HL-60 (cell line): ENCODE results near the gene LRP1B.

ENCODE experiments used
- DNase-seq, 2 experiments: peaks; one replicate each; pipeline ENCODE4 v3.0.0-alpha.2; 2010 to 2020; ENCODE audit warnings: low read depth in 1 of 2, low spot score in 1 of 2
- H3K27ac ChIP-seq: fragments of 250-450 bp; sonication (Bioruptor Pico); replicated peaks from 2 replicates; pipeline ENCODE4 v1.5.1; 2020; ENCODE audit warnings: mild to moderate bottlenecking, moderate library complexity
- H3K27me3 ChIP-seq: fragments of 250-450 bp; sonication (Bioruptor Pico); 2 replicates; pipeline ENCODE4 v1.5.1; 2021; ENCODE audit warnings: mild to moderate bottlenecking, moderate library complexity; ENCODE audit not compliant: insufficient read depth, poor library complexity, severe bottlenecking
- H3K4me3 ChIP-seq: replicated peaks from 2 replicates; pipeline ENCODE4 v1.5.1; 2011; ENCODE audit warnings: mild to moderate bottlenecking, control low read depth, low read length; ENCODE audit not compliant: insufficient read depth
- GABPA ChIP-seq: IDR thresholded peaks from 2 replicates; pipeline ENCODE4 v1.6.1; 2012; ENCODE audit warnings: low read depth
- POLR2AphosphoS5 ChIP-seq: IDR thresholded peaks from 2 replicates; pipeline ENCODE4 v1.6.1; 2012; ENCODE audit warnings: low read depth
- SPI1 ChIP-seq: IDR thresholded peaks from 2 replicates; pipeline ENCODE4 v1.6.1; 2012; ENCODE audit warnings: low read depth, mild to moderate bottlenecking, borderline replicate concordance
- TF ChIP-seq, protein P1 (sequence below): IDR thresholded peaks from one replicate; pipeline ENCODE4 v1.5.1; 2011; ENCODE audit warnings: low read length, control low read depth, inconsistent platforms; ENCODE audit not compliant: insufficient read depth
- TF ChIP-seq, protein P2 (sequence below): IDR thresholded peaks from 2 replicates; pipeline ENCODE4 v1.6.1; 2012; ENCODE audit warnings: low read depth; ENCODE audit not compliant: insufficient replicate concordance

Gene LRP1B

DNA sequence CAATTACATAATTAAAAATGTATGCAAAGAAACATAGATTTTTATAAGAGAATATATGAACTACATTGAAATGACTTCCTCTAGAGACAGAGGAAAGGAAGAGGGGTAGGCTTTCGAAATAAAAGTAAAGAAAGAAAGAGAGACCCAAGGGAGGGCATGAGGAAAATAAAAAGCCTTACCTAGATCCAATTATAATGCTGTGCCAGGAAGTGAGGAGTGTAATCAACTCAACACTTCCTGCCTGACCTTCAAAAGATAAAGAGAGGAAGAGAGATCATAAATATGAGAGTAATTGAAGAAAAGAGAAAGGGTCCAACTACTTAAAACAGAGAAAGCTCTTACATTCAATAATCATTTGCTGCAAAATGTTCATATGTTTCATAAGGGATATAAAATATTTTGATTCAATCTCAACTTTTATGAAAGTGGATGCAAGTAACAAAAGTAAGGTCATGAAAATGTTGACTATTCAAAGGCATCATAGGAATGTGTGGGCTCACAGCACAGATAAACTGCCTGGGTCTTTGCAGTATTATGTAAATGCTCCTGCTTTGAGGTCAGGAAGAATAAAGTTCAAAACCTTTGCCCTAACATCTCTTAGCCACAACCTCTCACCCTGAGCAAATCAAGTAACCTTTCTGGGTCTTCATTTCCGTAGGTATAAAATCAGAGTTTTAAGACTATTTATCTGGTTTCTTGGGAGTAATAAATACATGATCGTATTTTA lies 1237.7 kb downstream of the LRP1B start:
- no peaks in the 10 kb centered on the region for H3K27me3 ChIP-seq
- H3K4me3 ChIP-seq, result no peak overlapping the region
- H3K27ac ChIP-seq, result no peak overlapping the region
- DNase-seq, result no peak
- TF ChIP-seq, protein P1, sequence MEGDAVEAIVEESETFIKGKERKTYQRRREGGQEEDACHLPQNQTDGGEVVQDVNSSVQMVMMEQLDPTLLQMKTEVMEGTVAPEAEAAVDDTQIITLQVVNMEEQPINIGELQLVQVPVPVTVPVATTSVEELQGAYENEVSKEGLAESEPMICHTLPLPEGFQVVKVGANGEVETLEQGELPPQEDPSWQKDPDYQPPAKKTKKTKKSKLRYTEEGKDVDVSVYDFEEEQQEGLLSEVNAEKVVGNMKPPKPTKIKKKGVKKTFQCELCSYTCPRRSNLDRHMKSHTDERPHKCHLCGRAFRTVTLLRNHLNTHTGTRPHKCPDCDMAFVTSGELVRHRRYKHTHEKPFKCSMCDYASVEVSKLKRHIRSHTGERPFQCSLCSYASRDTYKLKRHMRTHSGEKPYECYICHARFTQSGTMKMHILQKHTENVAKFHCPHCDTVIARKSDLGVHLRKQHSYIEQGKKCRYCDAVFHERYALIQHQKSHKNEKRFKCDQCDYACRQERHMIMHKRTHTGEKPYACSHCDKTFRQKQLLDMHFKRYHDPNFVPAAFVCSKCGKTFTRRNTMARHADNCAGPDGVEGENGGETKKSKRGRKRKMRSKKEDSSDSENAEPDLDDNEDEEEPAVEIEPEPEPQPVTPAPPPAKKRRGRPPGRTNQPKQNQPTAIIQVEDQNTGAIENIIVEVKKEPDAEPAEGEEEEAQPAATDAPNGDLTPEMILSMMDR, result no peak
- no peak for TF ChIP-seq SPI1
- TF ChIP-seq, protein P2, sequence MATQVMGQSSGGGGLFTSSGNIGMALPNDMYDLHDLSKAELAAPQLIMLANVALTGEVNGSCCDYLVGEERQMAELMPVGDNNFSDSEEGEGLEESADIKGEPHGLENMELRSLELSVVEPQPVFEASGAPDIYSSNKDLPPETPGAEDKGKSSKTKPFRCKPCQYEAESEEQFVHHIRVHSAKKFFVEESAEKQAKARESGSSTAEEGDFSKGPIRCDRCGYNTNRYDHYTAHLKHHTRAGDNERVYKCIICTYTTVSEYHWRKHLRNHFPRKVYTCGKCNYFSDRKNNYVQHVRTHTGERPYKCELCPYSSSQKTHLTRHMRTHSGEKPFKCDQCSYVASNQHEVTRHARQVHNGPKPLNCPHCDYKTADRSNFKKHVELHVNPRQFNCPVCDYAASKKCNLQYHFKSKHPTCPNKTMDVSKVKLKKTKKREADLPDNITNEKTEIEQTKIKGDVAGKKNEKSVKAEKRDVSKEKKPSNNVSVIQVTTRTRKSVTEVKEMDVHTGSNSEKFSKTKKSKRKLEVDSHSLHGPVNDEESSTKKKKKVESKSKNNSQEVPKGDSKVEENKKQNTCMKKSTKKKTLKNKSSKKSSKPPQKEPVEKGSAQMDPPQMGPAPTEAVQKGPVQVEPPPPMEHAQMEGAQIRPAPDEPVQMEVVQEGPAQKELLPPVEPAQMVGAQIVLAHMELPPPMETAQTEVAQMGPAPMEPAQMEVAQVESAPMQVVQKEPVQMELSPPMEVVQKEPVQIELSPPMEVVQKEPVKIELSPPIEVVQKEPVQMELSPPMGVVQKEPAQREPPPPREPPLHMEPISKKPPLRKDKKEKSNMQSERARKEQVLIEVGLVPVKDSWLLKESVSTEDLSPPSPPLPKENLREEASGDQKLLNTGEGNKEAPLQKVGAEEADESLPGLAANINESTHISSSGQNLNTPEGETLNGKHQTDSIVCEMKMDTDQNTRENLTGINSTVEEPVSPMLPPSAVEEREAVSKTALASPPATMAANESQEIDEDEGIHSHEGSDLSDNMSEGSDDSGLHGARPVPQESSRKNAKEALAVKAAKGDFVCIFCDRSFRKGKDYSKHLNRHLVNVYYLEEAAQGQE, result no peak
- TF ChIP-seq POLR2AphosphoS5, result no peak
- TF ChIP-seq GABPA, result no peak

GRCh38 chr2:140892436-140892835 lies 1238.4 kb downstream of the LRP1B start:
- H3K4me3 ChIP-seq, result no peak overlapping the region
- no peak overlapping the region for H3K27ac ChIP-seq
- no peaks in the 10 kb centered on the region for H3K27me3 ChIP-seq
- TF ChIP-seq GABPA, result no peak
- TF ChIP-seq POLR2AphosphoS5, result no peak
- TF ChIP-seq SPI1, result no peak
- TF ChIP-seq, protein P2, result no peak
- TF ChIP-seq, protein P1, result no peak
- no peak for DNase-seq

GRCh38 chr2:140891614-140892212 lies 1239.1 kb downstream of the LRP1B start:
- Histone ChIP-seq H3K27me3 (no peaks in the 10 kb centered on the region), H3K4me3 (no peak overlapping the region)
- no peak for DNase-seq

GRCh38 chr2:140882671-140883620 lies 1247.9 kb downstream of the LRP1B start:
- Histone ChIP-seq H3K4me3 (no peak overlapping the region), H3K27me3 (no peaks in the 10 kb centered on the region), H3K27ac (no peak overlapping the region)
- DNase-seq, result no peak
- TF ChIP-seq, protein P1, result no peak
- TF ChIP-seq POLR2AphosphoS5 (no peak), GABPA (no peak), SPI1 (no peak)
- TF ChIP-seq, protein P2, result no peak

More at GRCh38 chr2:140891614-140892212, 1239.1 kb downstream of the LRP1B start:
- H3K27ac ChIP-seq, result no peak overlapping the region
- TF ChIP-seq GABPA, result no peak
- no peak for TF ChIP-seq SPI1
